SK-MEL-5 (cell line): ENCODE results near the gene YTHDF1. TPM values are rescaled to one million over a fixed set of nuclear protein-coding genes. Genes with fewer than 3 reads are reported as not detected.

Source experiments
- small RNA-seq, 2 experiments: library from RNA; depleted of rRNA; stranded (forward); fragments of <200 nt; gene quantifications; one replicate each; pipeline ENCODE3, GENCODE V24; 2014
- total RNA-seq: library from RNA; depleted of rRNA; stranded (reverse); fragments of >200 nt; shearing (Covaris generic); gene quantifications from 2 replicates; pipeline ENCODE4 v1.2.3, GENCODE V29; 2014; rRNA removed

YTHDF1 gene
- total RNA-seq, 1 experiment from 2014 or later = 31.8 TPM

Small RNA genes lying within 50 kb of the gene (small RNA-seq; reads per million reads assigned to genes)
- gene MIR124-3 (0 reads per million in 2 experiments), gene MIR3196 (0 to 0.10 reads per million in 2 experiments)

Other genes with a start within 250 kb of the YTHDF1 start
- gene BHLHE23, start 209.2 kb downstream of the YTHDF1 start, total RNA-seq = not detected in 2 replicates
- 7.7 and 12.3 TPM in 2 replicates for gene BIRC7, start 19.8 kb upstream of the YTHDF1 start, total RNA-seq
- gene NKAIN4, start 38.3 kb upstream of the YTHDF1 start, total RNA-seq = not detected in 2 replicates
- 53.0 and 61.5 TPM in 2 replicates for gene ARFGAP1, start 56.7 kb upstream of the YTHDF1 start, total RNA-seq
- gene COL20A1, start 77.1 kb upstream of the YTHDF1 start, total RNA-seq = not detected in 2 replicates
- gene CHRNA4, start 145.2 kb upstream of the YTHDF1 start, total RNA-seq = not detected in 2 replicates